Uterus (tissue), 4 donors: Measurements from ENCODE around the gene PORCN. TPM values are rescaled to one million over a fixed set of nuclear protein-coding genes. Genes with fewer than 3 reads are reported as not detected.

ENCODE experiments used
- DNase-seq, 2 donors: peaks; one replicate each; pipeline ENCODE4 v3.0.0-alpha.2; 2019 to 2020
- H3K27ac ChIP-seq, 2 donors: fragments of 200-600 bp; sonication (generic); 1 replicate in 1 of 2; 2 replicates in 1 of 2; pipeline ENCODE4 v1.5.1; 2016 to 2018
- H3K27me3 ChIP-seq, 2 donors: fragments of 200-600 bp; sonication (generic); one replicate each; pipeline ENCODE4 v1.5.1; 2018 to 2019; ENCODE audit warnings: control low read depth in 1 of 2
- H3K36me3 ChIP-seq, 2 donors: fragments of 200-600 bp; sonication (generic); one replicate each; pipeline ENCODE4 v1.5.1; 2019; ENCODE audit warnings: control low read depth in 1 of 2
- H3K4me1 ChIP-seq, 2 donors: fragments of 200-600 bp; sonication (generic); one replicate each; pipeline ENCODE4 v1.5.1; 2018 to 2019; ENCODE audit warnings: control low read depth in 1 of 2
- H3K4me3 ChIP-seq, 2 donors: fragments of 200-600 bp; sonication (generic); 1 replicate in 1 of 2; 2 replicates in 1 of 2; pipeline ENCODE4 v1.5.1; 2018 to 2019; ENCODE audit warnings: mild to moderate bottlenecking in 1 of 2
- H3K9me3 ChIP-seq, 2 donors: fragments of 200-600 bp; sonication (generic); one replicate each; pipeline ENCODE4 v1.5.1; 2019; ENCODE audit warnings: control low read depth in 1 of 2
- CTCF ChIP-seq, 4 experiments: fragments of 200-600 bp in 2 of 4; fragments of 450-650 bp in 2 of 4; sonication (generic) in 2 of 4; IDR thresholded peaks; one replicate each; pipeline ENCODE4 v1.5.1; 2016 to 2019; ENCODE audit warnings: antibody characterized with exemption in 4 of 4, mild to moderate bottlenecking in 2 of 4, moderate library complexity in 1 of 4
- POLR2A ChIP-seq, 2 donors: fragments of 450-650 bp; IDR thresholded peaks; one replicate each; pipeline ENCODE4 v1.6.1; 2016; ENCODE audit warnings: antibody characterized with exemption in 2 of 2, mild to moderate bottlenecking in 1 of 2, moderate library complexity in 1 of 2
- intact Hi-C: fragments of 100-400 bp; cut with DNase I; formaldehyde crosslinking; loops from one replicate; pipeline ENCODE4 v1.15.1; 2023; ENCODE audit warnings: low total_unique reads
- total RNA-seq, 4 donors: library from RNA; depleted of rRNA in 3 of 4; stranded (reverse); fragments of >200 nt in 3 of 4; gene quantifications; one replicate each; pipeline versions ENCODE4 v1.1.0 to v1.2.4, GENCODE V29; 2014 to 2023
- donor health status: DM: yes; HTN: yes; CAD: no.

PORCN gene
- total RNA-seq, 4 donors from 2014 or later: 0.77 to 16.5 (median 4.8) TPM

DNA sequence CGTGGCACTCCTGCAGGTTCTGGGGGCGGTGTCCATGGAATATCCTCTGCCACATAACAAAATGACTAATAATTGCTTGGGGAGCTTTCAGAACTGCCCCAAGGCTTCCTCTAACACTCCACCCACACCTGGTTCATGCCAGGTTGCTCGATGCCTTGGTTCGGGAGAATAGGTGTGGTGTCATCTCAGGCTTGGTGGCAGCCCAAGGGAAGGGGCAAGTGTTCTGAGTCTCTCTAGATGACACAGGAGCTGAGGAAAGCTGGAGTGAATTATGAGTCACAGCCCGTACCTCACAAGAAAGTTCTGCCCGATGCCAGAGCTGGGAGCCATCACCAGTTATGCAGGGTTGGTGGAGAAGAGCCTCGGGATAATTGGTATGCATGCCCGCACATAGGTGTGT, 18.1 kb upstream of the PORCN start:
- TF ChIP-seq CTCF (IDR thresholded peaks at IDR 0.05) (no peak), POLR2A (IDR thresholded peaks at IDR 0.05) (no peak)
- Histone ChIP-seq H3K4me1 (no peaks in the 10 kb centered on the region), H3K9me3 (no peaks in the 10 kb centered on the region), H3K27me3 (no peaks in the 10 kb centered on the region), H3K4me3 (no peak overlapping the region), H3K36me3 (no peaks in the 10 kb centered on the region), H3K27ac (no peak overlapping the region)
- DNase-seq: no peak
- intact Hi-C loops: no loop called here

DNA sequence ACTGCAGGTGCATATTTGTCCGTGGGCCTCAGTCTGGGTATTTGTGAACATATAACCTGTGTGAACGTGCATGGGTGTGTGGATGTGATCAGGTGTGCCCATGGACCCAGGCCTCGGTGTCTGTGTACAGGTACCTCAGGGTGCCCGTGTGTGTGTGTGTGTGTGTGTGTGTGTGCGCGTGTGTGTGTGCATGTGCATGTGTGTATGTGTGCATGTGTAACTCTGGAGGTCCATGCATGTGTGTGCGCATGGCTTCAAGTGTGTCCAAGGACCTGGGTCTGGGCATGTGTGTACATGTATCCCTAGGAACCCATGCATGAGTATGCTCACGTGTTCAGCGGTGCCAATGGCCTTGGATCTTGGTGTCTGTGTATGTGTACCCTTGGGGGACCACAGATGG, 17.0 kb upstream of the PORCN start:
- Histone ChIP-seq H3K27me3 (no peaks in the 10 kb centered on the region), H3K9me3 (no peaks in the 10 kb centered on the region), H3K4me1 (no peaks in the 10 kb centered on the region), H3K36me3 (no peaks in the 10 kb centered on the region), H3K27ac (no peak overlapping the region), H3K4me3 (no peak overlapping the region)
- DNase-seq: no peak
- intact Hi-C loops: no loop called here
- no peak for TF ChIP-seq CTCF (IDR thresholded peaks at IDR 0.05)
- TF ChIP-seq POLR2A (IDR thresholded peaks at IDR 0.05): no peak

DNA sequence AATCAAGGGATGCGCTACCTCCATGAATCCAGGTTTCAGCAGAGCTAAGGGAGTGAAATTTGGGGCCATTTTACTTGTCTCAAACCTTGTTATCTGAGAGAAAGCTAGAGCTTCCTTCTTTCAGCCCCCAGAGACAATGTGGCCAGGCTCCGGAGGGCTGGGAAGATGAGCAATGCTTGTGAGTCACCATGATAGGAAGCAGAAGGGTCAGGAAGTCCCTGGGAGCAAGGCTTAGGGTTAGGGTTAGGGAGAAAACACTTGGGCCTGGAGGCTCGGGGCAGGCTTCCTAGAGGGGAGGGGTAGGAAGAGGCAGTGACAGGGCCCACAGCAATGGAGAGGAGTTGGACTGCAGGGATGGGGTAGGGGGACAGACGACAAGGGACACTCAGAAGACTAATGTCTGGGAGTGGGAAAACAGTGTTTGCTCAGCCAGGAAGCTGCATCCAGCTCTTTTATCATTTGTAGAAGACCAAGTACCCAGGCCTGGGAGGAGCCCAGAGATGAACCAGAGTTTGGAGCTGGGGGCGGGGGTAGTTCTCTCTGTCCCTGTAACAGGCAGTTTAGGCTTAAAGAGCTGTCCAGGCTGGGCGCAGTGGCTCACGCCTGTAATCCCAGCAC, 16.4 kb upstream of the PORCN start:
- no peaks in the 10 kb centered on the region for H3K27me3 ChIP-seq
- H3K9me3 ChIP-seq: no peaks in the 10 kb centered on the region
- no peak overlapping the region for H3K4me3 ChIP-seq
- intact Hi-C loops: no loop called here
- no peaks in the 10 kb centered on the region for H3K36me3 ChIP-seq
- DNase-seq: no peak
- H3K27ac ChIP-seq: no peak overlapping the region
- no peak for TF ChIP-seq CTCF (IDR thresholded peaks at IDR 0.05)
- TF ChIP-seq POLR2A (IDR thresholded peaks at IDR 0.05): no peak
- no peaks in the 10 kb centered on the region for H3K4me1 ChIP-seq

GRCh38 chrX:48493890-48494364, 14.9 kb upstream of the PORCN start:
- no peak overlapping the region for H3K4me3 ChIP-seq
- H3K27ac ChIP-seq: no peak overlapping the region
- TF ChIP-seq POLR2A (IDR thresholded peaks at IDR 0.05): no peak
- TF ChIP-seq CTCF (IDR thresholded peaks at IDR 0.05): no peak
- no peaks in the 10 kb centered on the region for H3K27me3 ChIP-seq
- H3K36me3 ChIP-seq: no peaks in the 10 kb centered on the region
- no peaks in the 10 kb centered on the region for H3K9me3 ChIP-seq
- DNase-seq: no peak
- no peaks in the 10 kb centered on the region for H3K4me1 ChIP-seq
- intact Hi-C loops: no loop called here

GRCh38 chrX:48496660-48497059, 12.1 kb upstream of the PORCN start:
- TF ChIP-seq CTCF (IDR thresholded peaks at IDR 0.05): no peak
- no peak for TF ChIP-seq POLR2A (IDR thresholded peaks at IDR 0.05)
- intact Hi-C loops: no loop called here
- no peak overlapping the region for H3K4me3 ChIP-seq
- no peak overlapping the region for H3K27ac ChIP-seq
- no peaks in the 10 kb centered on the region for H3K4me1 ChIP-seq
- no peaks in the 10 kb centered on the region for H3K36me3 ChIP-seq
- H3K9me3 ChIP-seq: no peaks in the 10 kb centered on the region
- H3K27me3 ChIP-seq: no peaks in the 10 kb centered on the region
- DNase-seq: no peak
